ENCODE measurements around the gene SYTL2.

DNA sequence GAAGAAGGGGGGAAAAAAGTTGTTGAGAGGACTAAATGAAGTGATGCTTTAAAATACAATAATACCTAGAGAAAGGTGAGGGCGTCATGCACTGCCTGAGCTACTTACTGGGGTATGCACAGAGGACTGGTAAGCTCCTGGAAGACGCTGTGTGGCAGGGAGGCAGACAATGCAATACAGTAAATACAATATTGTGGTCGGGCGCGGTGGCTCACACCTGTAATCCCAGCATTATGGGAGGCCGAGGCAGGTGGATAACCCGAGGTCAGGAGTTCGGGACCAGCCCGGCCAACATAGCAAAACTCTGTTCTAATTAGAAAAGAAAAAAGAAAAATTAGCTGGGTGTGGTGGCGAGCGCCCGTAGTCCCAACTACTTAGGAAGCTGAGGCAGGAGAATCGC is 683 bp upstream of the SYTL2 start:
- TF ChIP-seq, protein P1, sequence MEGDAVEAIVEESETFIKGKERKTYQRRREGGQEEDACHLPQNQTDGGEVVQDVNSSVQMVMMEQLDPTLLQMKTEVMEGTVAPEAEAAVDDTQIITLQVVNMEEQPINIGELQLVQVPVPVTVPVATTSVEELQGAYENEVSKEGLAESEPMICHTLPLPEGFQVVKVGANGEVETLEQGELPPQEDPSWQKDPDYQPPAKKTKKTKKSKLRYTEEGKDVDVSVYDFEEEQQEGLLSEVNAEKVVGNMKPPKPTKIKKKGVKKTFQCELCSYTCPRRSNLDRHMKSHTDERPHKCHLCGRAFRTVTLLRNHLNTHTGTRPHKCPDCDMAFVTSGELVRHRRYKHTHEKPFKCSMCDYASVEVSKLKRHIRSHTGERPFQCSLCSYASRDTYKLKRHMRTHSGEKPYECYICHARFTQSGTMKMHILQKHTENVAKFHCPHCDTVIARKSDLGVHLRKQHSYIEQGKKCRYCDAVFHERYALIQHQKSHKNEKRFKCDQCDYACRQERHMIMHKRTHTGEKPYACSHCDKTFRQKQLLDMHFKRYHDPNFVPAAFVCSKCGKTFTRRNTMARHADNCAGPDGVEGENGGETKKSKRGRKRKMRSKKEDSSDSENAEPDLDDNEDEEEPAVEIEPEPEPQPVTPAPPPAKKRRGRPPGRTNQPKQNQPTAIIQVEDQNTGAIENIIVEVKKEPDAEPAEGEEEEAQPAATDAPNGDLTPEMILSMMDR (IDR thresholded peaks at IDR 0.05): no peak
- no peak for TF ChIP-seq NRF1 (IDR thresholded peaks at IDR 0.05; ENCODE audit: low read depth, low read length)
- no peak for TF ChIP-seq POLR2AphosphoS5 (IDR thresholded peaks at IDR 0.05; ENCODE audit: low read depth, low read length)
- no peak for TF ChIP-seq FOSL2 (IDR thresholded peaks at IDR 0.05; ENCODE audit: borderline replicate concordance, low read depth)
- no peak for TF ChIP-seq RCOR1 (IDR thresholded peaks at IDR 0.05; ENCODE audit: low read length)

All from SK-N-SH (cell line).